Sigmoid colon (tissue), 7 donors: ENCODE measurements around the gene PABPN1. TPM values are rescaled to one million over a fixed set of nuclear protein-coding genes. Genes with fewer than 3 reads are reported as not detected.
A peak's percentile ranks its signal among the peaks of the same experiment; 100 is the strongest.

Experiments
- DNase-seq: peaks from one replicate; pipeline ENCODE4 v3.0.0-alpha.2; 2019
- H3K27ac ChIP-seq, 4 donors: fragments of 200-600 bp; sonication (generic); one replicate each; pipeline ENCODE4 v1.5.1; 2016 to 2019; ENCODE audit warnings: mild to moderate bottlenecking in 1 of 4
- H3K27me3 ChIP-seq, 3 donors: fragments of 200-600 bp; sonication (generic); one replicate each; pipeline ENCODE4 v1.5.1; 2019; ENCODE audit warnings: mild to moderate bottlenecking in 1 of 3
- H3K36me3 ChIP-seq, 4 donors: fragments of 200-600 bp; sonication (generic); one replicate each; pipeline ENCODE4 v1.5.1; 2016 to 2019
- H3K4me1 ChIP-seq, 4 donors: fragments of 200-600 bp; sonication (generic); one replicate each; pipeline ENCODE4 v1.5.1; 2017 to 2019
- H3K4me3 ChIP-seq, 4 donors: fragments of 200-600 bp; sonication (generic); one replicate each; pipeline ENCODE4 v1.5.1; 2017 to 2019; ENCODE audit warnings: mild to moderate bottlenecking in 2 of 4, moderate library complexity in 1 of 4
- H3K9me3 ChIP-seq, 4 donors: fragments of 200-600 bp in 3 of 4; sonication (generic) in 3 of 4; one replicate each; pipeline versions ENCODE4 v1.5.1 to v1.6.1; 2013 to 2019
- CTCF ChIP-seq, 4 experiments: fragments of 450-650 bp in 3 of 4; fragments of 200-600 bp in 1 of 4; IDR thresholded peaks; one replicate each; pipeline ENCODE4 v1.5.1; 2016 to 2019; ENCODE audit warnings: antibody characterized with exemption in 4 of 4, mild to moderate bottlenecking in 3 of 4, moderate library complexity in 2 of 4
- EP300 ChIP-seq, 4 donors: sonication (generic); formaldehyde crosslinking; IDR thresholded peaks; one replicate each; pipeline ENCODE4 v1.6.1; 2017; ENCODE audit warnings: antibody characterized with exemption in 4 of 4
- POLR2A ChIP-seq, 2 donors: fragments of 450-650 bp; IDR thresholded peaks; one replicate each; pipeline ENCODE4 v1.6.1; 2016; ENCODE audit warnings: antibody characterized with exemption in 2 of 2, mild to moderate bottlenecking in 2 of 2, moderate library complexity in 2 of 2
- POLR2AphosphoS5 ChIP-seq, 4 donors: sonication (generic); formaldehyde crosslinking; IDR thresholded peaks; one replicate each; pipeline ENCODE4 v1.6.1; 2017; ENCODE audit warnings: antibody characterized with exemption in 4 of 4
- WGBS, 2 donors: extraction: QIAGEN DNeasy Blood & Tissue Kit; methylation state at CpG; one replicate each; pipeline ENCODE4 v1.1.7; 2013; 5-methylcytosine and 5-hydroxymethylcytosine counted together
- intact Hi-C: fragments of 100-400 bp; cut with DNase I; formaldehyde crosslinking; loops from one replicate; pipeline ENCODE4 v1.15.1; 2023
- polyA plus RNA-seq, 3 donors: library from polyadenylated mRNA; stranded (reverse); fragments of 200-250 nt; gene quantifications; one replicate each; pipeline ENCODE4 v1.2.3, GENCODE V29; 2013
- total RNA-seq, 4 donors: library from RNA; depleted of rRNA; stranded (reverse); fragments of >200 nt; gene quantifications; one replicate each; pipeline ENCODE4 v1.1.0, GENCODE V29; 2016
- donor health status: healthy with polysubstance abuse.
- donor health status: Bipolar disorder and iron deficiency.
- donor health status: healthy.

The PABPN1 gene
- total and polyA plus RNA-seq, 7 donors = 38.3 to 137 (median 69.1) TPM

DNA sequence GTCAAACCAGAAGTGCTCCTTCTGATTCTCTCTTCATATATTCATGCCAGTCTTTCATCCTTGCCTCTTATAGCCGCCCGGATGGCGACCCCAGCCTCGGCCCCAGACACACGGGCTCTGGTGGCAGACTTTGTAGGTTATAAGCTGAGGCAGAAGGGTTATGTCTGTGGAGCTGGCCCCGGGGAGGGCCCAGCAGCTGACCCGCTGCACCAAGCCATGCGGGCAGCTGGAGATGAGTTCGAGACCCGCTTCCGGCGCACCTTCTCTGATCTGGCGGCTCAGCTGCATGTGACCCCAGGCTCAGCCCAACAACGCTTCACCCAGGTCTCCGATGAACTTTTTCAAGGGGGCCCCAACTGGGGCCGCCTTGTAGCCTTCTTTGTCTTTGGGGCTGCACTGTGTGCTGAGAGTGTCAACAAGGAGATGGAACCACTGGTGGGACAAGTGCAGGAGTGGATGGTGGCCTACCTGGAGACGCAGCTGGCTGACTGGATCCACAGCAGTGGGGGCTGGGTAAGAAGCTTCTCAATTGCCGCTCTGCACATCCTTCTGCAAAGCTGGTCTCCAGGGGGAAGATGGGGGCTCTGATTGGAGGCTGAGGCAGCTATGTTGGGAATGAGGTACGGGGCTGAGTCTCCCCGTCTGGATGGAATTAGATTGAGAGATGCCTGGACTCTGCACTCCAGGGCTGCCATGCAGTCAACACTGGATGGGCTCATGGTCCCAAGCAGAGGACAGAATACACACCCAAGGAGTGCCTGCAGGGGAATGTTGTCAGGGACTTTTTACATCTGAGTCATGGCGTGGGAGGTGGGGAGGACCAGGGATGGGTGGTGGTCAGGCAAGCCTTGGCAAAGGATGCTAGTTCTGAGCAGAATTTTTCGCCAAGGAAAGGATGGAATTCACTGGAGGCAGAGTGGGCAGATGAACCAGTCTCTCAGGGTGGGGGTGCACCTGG, 13.3 kb upstream of the PABPN1 start:
- Histone ChIP-seq H3K4me3 (peak overlapping the region in 3 of 4 donors; percentile 63 to 86 (median 77)), H3K4me1 (peaks cover 0 to 49% (median 44%) of the 10 kb centered on the region in 4 donors), H3K27me3 (no peaks in the 10 kb centered on the region), H3K27ac (peak overlapping the region; percentile 86 to 90 (median 88)), H3K36me3 (peaks cover 0 to 35% (median 5%) of the 10 kb centered on the region in 4 donors), H3K9me3 (no peaks in the 10 kb centered on the region)
- WGBS, 2 donors = 90 to 93% methylated on average over 22 of the region's 22 CpGs
- TF ChIP-seq POLR2AphosphoS5 (IDR thresholded peaks at IDR 0.05) (no peak), EP300 (IDR thresholded peaks at IDR 0.05) (no peak), POLR2A (IDR thresholded peaks at IDR 0.05) (no peak), CTCF (IDR thresholded peaks at IDR 0.05) (no peak)
- intact Hi-C loops = loop anchor here (2.0 to 10.0 kb wide), 4 partner anchors 13 to 837 kb away; partner anchors contain the start of genes ACIN1, C14orf119, EMC9 and PABPN1
- no peak for DNase-seq

- H3K36me3 ChIP-seq = peaks cover 0 to 35% (median 5%) of the 10 kb centered on the region in 4 donors
- intact Hi-C loops = loop anchor here (10.0 kb wide), 3 partner anchors 214 to 836 kb away; partner anchors contain the start of genes ACIN1, C14orf119, EMC9 and PRMT5
- 76 to 86% methylated on average over 17 of the region's 17 CpGs for WGBS, 2 donors
- no peak for DNase-seq
- peaks cover 0 to 46% (median 40%) of the 10 kb centered on the region in 4 donors for H3K4me1 ChIP-seq
- peak overlapping the region in 1 of 4 donors; percentile 2 for H3K27ac ChIP-seq
- no peak overlapping the region for H3K4me3 ChIP-seq
- H3K9me3 ChIP-seq = no peaks in the 10 kb centered on the region
- H3K27me3 ChIP-seq = no peaks in the 10 kb centered on the region
- TF ChIP-seq POLR2AphosphoS5 (IDR thresholded peaks at IDR 0.05) = no peak
- TF ChIP-seq POLR2A (IDR thresholded peaks at IDR 0.05) = no peak
- no peak for TF ChIP-seq EP300 (IDR thresholded peaks at IDR 0.05)
- no peak for TF ChIP-seq CTCF (IDR thresholded peaks at IDR 0.05)
These were observed 12.4 kb upstream of the PABPN1 start for GRCh38 chr14:23308721-23309445.

GRCh38 chr14:23310546-23310945, 10.7 kb upstream of the PABPN1 start:
- H3K36me3 ChIP-seq = peaks cover 0 to 35% (median 5%) of the 10 kb centered on the region in 4 donors
- TF ChIP-seq EP300 (IDR thresholded peaks at IDR 0.05) (no peak), POLR2AphosphoS5 (IDR thresholded peaks at IDR 0.05) (no peak), POLR2A (IDR thresholded peaks at IDR 0.05) (no peak), CTCF (IDR thresholded peaks at IDR 0.05) (no peak)
- H3K9me3 ChIP-seq = no peaks in the 10 kb centered on the region
- DNase-seq = no peak
- no peak overlapping the region for H3K27ac ChIP-seq
- peaks cover 0 to 43% (median 40%) of the 10 kb centered on the region in 4 donors for H3K4me1 ChIP-seq
- WGBS, 2 donors = 89 to 93% methylated on average over 1 of the region's 1 CpG
- no peaks in the 10 kb centered on the region for H3K27me3 ChIP-seq
- intact Hi-C loops = no loop called here
- H3K4me3 ChIP-seq = no peak overlapping the region

DNA sequence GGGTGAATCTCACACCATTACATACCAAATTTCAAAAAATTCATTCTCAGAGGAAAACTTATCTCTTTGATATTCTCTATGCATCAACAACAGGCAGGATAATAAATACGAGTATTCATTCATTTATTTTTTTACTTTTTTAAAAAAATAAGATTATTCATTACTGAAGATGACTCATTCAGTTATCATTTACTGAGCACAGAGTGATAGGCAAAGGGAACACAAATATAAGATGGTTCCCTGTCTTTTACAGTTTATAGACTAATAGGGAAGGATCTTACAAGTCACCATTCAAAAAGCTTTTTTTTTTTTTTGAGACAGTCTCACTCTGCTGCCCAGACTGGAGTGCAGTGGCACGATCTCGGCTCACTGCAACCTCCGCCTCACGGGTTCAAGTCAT, 5.0 kb upstream of the PABPN1 start:
- WGBS, 2 donors = 91 to 94% methylated on average over 5 of the region's 5 CpGs
- H3K4me1 ChIP-seq = peaks cover 0 to 6% (median 6%) of the 10 kb centered on the region in 4 donors
- no peak overlapping the region for H3K4me3 ChIP-seq
- H3K9me3 ChIP-seq = no peaks in the 10 kb centered on the region
- no peak overlapping the region for H3K27ac ChIP-seq
- no peaks in the 10 kb centered on the region for H3K27me3 ChIP-seq
- peaks cover 0 to 6% (median under 1%) of the 10 kb centered on the region in 4 donors for H3K36me3 ChIP-seq
- no peak for DNase-seq
- intact Hi-C loops = no loop called here
- no peak for TF ChIP-seq POLR2A (IDR thresholded peaks at IDR 0.05)
- TF ChIP-seq EP300 (IDR thresholded peaks at IDR 0.05) = no peak
- no peak for TF ChIP-seq CTCF (IDR thresholded peaks at IDR 0.05)
- TF ChIP-seq POLR2AphosphoS5 (IDR thresholded peaks at IDR 0.05) = no peak
